ENCODE data around the gene TTC8.

DNA sequence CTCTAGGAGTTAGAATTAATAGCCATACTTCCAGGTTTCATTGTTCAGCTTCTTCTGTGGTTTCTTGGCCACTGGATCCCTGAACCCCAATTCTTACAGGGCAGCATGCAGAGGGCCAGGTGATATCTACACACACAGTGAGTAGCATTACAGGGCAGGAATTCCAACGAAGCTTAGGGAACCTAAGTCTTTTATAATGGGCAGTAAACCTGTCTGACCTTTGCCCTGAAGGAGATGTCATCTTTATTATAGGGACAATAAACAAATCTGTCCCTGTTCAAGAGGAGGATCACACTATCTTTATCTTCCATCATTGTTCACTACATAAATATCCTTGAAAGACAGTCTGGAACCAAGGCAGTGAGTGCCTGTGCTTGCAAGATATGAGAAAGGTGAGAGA is 20.0 kb upstream of the TTC8 start:
- TF ChIP-seq, protein P1, sequence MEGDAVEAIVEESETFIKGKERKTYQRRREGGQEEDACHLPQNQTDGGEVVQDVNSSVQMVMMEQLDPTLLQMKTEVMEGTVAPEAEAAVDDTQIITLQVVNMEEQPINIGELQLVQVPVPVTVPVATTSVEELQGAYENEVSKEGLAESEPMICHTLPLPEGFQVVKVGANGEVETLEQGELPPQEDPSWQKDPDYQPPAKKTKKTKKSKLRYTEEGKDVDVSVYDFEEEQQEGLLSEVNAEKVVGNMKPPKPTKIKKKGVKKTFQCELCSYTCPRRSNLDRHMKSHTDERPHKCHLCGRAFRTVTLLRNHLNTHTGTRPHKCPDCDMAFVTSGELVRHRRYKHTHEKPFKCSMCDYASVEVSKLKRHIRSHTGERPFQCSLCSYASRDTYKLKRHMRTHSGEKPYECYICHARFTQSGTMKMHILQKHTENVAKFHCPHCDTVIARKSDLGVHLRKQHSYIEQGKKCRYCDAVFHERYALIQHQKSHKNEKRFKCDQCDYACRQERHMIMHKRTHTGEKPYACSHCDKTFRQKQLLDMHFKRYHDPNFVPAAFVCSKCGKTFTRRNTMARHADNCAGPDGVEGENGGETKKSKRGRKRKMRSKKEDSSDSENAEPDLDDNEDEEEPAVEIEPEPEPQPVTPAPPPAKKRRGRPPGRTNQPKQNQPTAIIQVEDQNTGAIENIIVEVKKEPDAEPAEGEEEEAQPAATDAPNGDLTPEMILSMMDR (IDR thresholded peaks at IDR 0.05; ENCODE audit: extremely low read depth in 1 of 2, insufficient read depth in 1 of 2, low read depth in 1 of 2, low read length in 2 of 2): no peak
- TF ChIP-seq POLR2AphosphoS5 (IDR thresholded peaks at IDR 0.05; ENCODE audit: insufficient read depth, low read depth, low read length) (no peak), EZH2 (IDR thresholded peaks at IDR 0.05; ENCODE audit: borderline replicate concordance, low read depth, low read length, severe bottlenecking) (no peak), POLR2A (IDR thresholded peaks at IDR 0.05; ENCODE audit: low read depth, low read length) (no peak), MAX (IDR thresholded peaks at IDR 0.05; ENCODE audit: insufficient read depth, insufficient read length) (no peak), MYC (IDR thresholded peaks at IDR 0.05; ENCODE audit: low read depth, low read length) (no peak), JUN (IDR thresholded peaks at IDR 0.05; ENCODE audit: borderline replicate concordance, insufficient read depth, insufficient read length, low read depth) (no peak), FOS (IDR thresholded peaks at IDR 0.05; ENCODE audit: borderline replicate concordance, insufficient read depth, low read length) (no peak)
